DOHH2 (cell line): ENCODE results near the gene MBOAT7.

Experiments used
- H3F3A ChIP-seq: fragments of 200-600 bp; sonication (generic), shearing (Covaris generic); 2 replicates; pipeline ENCODE4 v1.6.0; 2016; ENCODE audit warnings: antibody characterized with exemption, mild to moderate bottlenecking; ENCODE audit not compliant: control insufficient read depth, insufficient read depth
- H3K27ac ChIP-seq: fragments of 200-600 bp; sonication (generic); 2 replicates; pipeline ENCODE4 v1.5.1; 2014; ENCODE audit warnings: low read depth, mild to moderate bottlenecking, low read length, moderate library complexity
- H3K27me3 ChIP-seq: fragments of 200-600 bp; sonication (generic); 2 replicates; pipeline ENCODE4 v1.6.1; 2014; ENCODE audit warnings: mild to moderate bottlenecking, low read length, mixed read lengths; ENCODE audit not compliant: control insufficient read depth
- H3K36me3 ChIP-seq: fragments of 200-600 bp; sonication (generic); 2 replicates; pipeline ENCODE4 v1.6.1; 2014; ENCODE audit warnings: mild to moderate bottlenecking, low read length, moderate library complexity, mixed read lengths; ENCODE audit not compliant: control insufficient read depth
- H3K4me1 ChIP-seq: fragments of 200-600 bp; sonication (generic); 2 replicates; pipeline ENCODE4 v1.6.1; 2014; ENCODE audit warnings: mild to moderate bottlenecking, low read length, mixed read lengths; ENCODE audit not compliant: control insufficient read depth
- H3K4me2 ChIP-seq: fragments of 200-600 bp; sonication (generic); 2 replicates; pipeline ENCODE4 v1.6.0; 2014; ENCODE audit warnings: mild to moderate bottlenecking, low read length, moderate library complexity
- H3K4me3 ChIP-seq: fragments of 200-600 bp; sonication (generic); 2 replicates; pipeline ENCODE4 v1.5.1; 2014; ENCODE audit warnings: mild to moderate bottlenecking, low read length, mixed read lengths
- H3K79me2 ChIP-seq: fragments of 200-600 bp; sonication (generic); 2 replicates; pipeline ENCODE4 v1.6.1; 2014; ENCODE audit warnings: mild to moderate bottlenecking, low read length, mixed read lengths; ENCODE audit not compliant: control insufficient read depth
- H3K9me2 ChIP-seq: fragments of 200-600 bp; sonication (generic); replicated peaks from 2 replicates; pipeline ENCODE4 v1.6.1; 2014; ENCODE audit warnings: mild to moderate bottlenecking, low read length, mixed read lengths; ENCODE audit not compliant: control insufficient read depth
- H3K9me3 ChIP-seq: fragments of 200-600 bp; sonication (generic); 2 replicates; pipeline ENCODE4 v1.6.1; 2014; ENCODE audit warnings: antibody characterized with exemption, low read length, mixed read lengths; ENCODE audit not compliant: control insufficient read depth, insufficient read depth
- H4K20me1 ChIP-seq: fragments of 200-600 bp; sonication (generic); 2 replicates; pipeline ENCODE4 v1.6.0; 2014; ENCODE audit warnings: low read depth, mild to moderate bottlenecking, antibody characterized with exemption, low read length, moderate library complexity; ENCODE audit not compliant: control insufficient read depth, insufficient read depth
- EZH2phosphoT487 ChIP-seq: fragments of 200-600 bp; sonication (generic); IDR thresholded peaks from 2 replicates; pipeline ENCODE4 v1.6.1; 2017; ENCODE audit warnings: borderline replicate concordance, mild to moderate bottlenecking, antibody characterized with exemption, low read length, moderate library complexity, mixed read lengths
- TF ChIP-seq, protein P1 (sequence below): fragments of 200-600 bp; sonication (generic); IDR thresholded peaks from one replicate; pipeline ENCODE4 v1.5.1; 2014; ENCODE audit warnings: antibody characterized with exemption, mild to moderate bottlenecking, low read depth, low read length; ENCODE audit not compliant: poor library complexity, severe bottlenecking

MBOAT7 gene

DNA sequence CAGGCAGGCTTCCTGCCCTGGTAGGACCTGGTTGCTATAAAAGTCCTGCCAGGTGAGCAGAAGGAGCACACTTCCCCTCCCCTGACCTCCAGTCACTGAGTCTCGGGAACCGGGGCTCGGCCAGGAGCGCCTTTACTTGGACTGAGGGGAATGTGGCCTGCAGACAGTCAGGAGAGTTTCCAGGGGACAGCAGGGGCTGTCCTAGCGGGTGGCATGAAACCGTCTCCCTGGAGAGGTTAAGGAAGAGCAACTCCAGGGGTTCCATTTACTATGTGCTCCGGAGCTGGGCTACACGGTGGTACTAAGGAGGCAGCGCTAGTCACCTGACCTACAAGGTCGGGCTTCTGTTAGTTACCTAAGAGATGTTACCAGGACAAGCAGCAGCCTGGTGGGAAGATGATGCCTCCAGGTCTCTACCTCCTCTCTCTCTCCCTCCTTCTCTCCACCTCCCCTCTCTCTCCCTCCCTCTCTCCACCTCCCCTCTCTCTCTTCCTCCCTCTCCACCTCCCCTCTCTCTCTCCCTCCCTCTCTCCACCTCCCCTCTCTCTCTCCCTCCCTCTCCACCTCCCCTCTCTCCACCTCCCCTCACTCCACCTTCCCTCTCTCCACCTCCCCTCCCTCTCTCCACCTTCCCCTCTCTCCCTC is 55.9 kb downstream of the MBOAT7 start:
- Histone ChIP-seq H3K27ac (no peak overlapping the region), H3K9me3 (no peaks in the 10 kb centered on the region), H3K4me3 (no peak overlapping the region), H3K4me2 (no peak overlapping the region), H3K4me1 (peaks cover 11% of the 10 kb centered on the region), H4K20me1 (0 out of 2 replicates have a peak, but pooled peaks cover 3% of the 10 kb centered on the region), H3K79me2 (peaks cover 9% of the 10 kb centered on the region), H3K27me3 (no peaks in the 10 kb centered on the region), H3F3A (no peaks in the 10 kb centered on the region), H3K36me3 (peaks cover 31% of the 10 kb centered on the region), H3K9me2 (no peaks in the 10 kb centered on the region)
- TF ChIP-seq, protein P1, sequence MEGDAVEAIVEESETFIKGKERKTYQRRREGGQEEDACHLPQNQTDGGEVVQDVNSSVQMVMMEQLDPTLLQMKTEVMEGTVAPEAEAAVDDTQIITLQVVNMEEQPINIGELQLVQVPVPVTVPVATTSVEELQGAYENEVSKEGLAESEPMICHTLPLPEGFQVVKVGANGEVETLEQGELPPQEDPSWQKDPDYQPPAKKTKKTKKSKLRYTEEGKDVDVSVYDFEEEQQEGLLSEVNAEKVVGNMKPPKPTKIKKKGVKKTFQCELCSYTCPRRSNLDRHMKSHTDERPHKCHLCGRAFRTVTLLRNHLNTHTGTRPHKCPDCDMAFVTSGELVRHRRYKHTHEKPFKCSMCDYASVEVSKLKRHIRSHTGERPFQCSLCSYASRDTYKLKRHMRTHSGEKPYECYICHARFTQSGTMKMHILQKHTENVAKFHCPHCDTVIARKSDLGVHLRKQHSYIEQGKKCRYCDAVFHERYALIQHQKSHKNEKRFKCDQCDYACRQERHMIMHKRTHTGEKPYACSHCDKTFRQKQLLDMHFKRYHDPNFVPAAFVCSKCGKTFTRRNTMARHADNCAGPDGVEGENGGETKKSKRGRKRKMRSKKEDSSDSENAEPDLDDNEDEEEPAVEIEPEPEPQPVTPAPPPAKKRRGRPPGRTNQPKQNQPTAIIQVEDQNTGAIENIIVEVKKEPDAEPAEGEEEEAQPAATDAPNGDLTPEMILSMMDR = no peak
- no peak for TF ChIP-seq EZH2phosphoT487

DNA sequence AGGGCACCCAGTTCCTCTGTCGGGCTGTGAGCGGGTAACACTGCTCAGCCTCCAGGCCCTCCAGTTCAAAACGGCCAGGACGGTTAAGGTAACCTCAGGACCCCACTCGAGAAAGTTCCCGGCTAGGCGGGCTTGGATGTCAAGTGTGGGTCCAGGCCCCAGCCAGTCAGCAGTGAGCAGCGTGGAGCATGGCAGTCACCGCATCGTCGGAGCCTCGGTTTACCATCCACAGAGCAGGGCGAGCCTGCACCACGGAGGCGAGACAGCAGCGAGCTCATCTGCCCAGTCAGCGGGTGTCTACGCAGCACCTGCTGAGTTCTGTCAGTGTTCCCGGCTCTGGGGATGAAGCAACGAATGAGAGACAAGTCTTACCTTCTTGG is 59.8 kb downstream of the MBOAT7 start:
- no peaks in the 10 kb centered on the region for H3K9me2 ChIP-seq
- H3K4me3 ChIP-seq = no peak overlapping the region
- TF ChIP-seq, protein P1 = no peak
- TF ChIP-seq EZH2phosphoT487 = no peak
- H3K79me2 ChIP-seq = no peaks in the 10 kb centered on the region
- H3K27ac ChIP-seq = no peak overlapping the region
- 0 out of 2 replicates have a peak, but pooled peaks cover 3% of the 10 kb centered on the region for H4K20me1 ChIP-seq
- no peaks in the 10 kb centered on the region for H3K9me3 ChIP-seq
- no peaks in the 10 kb centered on the region for H3K4me1 ChIP-seq
- H3K27me3 ChIP-seq = no peaks in the 10 kb centered on the region
- peaks cover 50% of the 10 kb centered on the region for H3K36me3 ChIP-seq
- H3K4me2 ChIP-seq = no peak overlapping the region
- H3F3A ChIP-seq = no peaks in the 10 kb centered on the region

DNA sequence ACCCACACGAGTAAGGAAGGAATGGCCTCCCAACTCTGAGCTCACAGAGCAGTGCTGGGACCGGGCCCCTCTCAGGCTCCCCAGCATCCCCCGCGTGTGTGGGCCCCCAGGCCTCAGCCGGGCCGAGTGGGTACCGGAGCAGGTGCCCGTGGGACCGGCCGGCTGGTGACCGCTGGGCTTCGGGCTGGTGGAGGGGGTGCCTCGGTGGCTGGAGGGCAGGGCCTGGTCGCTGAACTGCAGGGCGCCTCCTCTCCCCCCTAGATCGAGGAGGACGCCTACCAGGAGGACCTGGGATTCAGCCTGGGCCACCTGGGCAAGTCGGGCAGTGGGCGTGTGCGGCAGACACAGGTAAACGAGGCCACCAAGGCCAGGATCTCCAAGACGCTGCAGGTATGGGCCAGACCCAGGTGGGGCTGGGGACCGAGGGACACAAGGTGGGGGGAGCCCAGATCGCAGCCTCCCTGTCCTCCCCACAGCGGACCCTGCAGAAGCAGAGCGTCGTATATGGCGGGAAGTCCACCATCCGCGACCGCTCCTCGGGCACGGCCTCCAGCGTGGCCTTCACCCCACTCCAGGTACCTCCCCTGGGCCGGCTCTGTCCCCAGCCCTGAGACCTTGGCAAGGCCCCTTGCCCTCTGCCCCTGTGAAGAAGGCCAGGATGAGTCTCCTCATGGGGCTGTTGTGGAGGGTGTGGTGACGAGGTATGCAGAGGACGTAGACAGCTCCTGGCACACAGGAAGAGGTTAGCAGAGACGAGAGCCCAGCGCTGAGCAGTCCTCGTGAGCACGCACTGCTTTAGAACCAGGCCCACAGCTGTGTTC is 60.4 kb downstream of the MBOAT7 start:
- Histone ChIP-seq H3K4me2 (no peak overlapping the region), H3K36me3 (peaks cover 56% of the 10 kb centered on the region), H3K4me1 (no peaks in the 10 kb centered on the region), H3K9me3 (no peaks in the 10 kb centered on the region), H3K79me2 (no peaks in the 10 kb centered on the region), H3F3A (no peaks in the 10 kb centered on the region), H3K27ac (no peak overlapping the region), H3K9me2 (no peaks in the 10 kb centered on the region), H4K20me1 (0 out of 2 replicates have a peak, but pooled peaks cover 3% of the 10 kb centered on the region), H3K4me3 (no peak overlapping the region), H3K27me3 (no peaks in the 10 kb centered on the region)
- TF ChIP-seq, protein P1 = no peak
- no peak for TF ChIP-seq EZH2phosphoT487
